Measurements from ENCODE around the gene NUTM1.

- TF ChIP-seq ZNF426 (tag by site-specific recombination; IDR thresholded peaks at IDR 0.05) (no peak), CTCF (tag by site-specific recombination; IDR thresholded peaks at IDR 0.05) (no peak), ZNF549 (tag by site-specific recombination; IDR thresholded peaks at IDR 0.05) (no peak), ZSCAN30 (tag by site-specific recombination; IDR thresholded peaks at IDR 0.05) (no peak), ZNF670 (tag by site-specific recombination; IDR thresholded peaks at IDR 0.05; ENCODE audit: low read depth) (no peak), ZNF404 (tag by site-specific recombination; IDR thresholded peaks at IDR 0.05) (no peak)
Observed at GRCh38 chr15:34353627-34354026, 10.5 kb downstream of the NUTM1 start.
